ENCODE measurements around the gene ZNRF1. TPM values are rescaled to one million over a fixed set of nuclear protein-coding genes. Genes with fewer than 3 reads are reported as not detected.
A peak's percentile ranks its signal among the peaks of the same experiment; 100 is the strongest.

The ZNRF1 gene
- total and polyA plus RNA-seq, 10 donors: 1.4 to 13.4 (median 6.4) TPM

DNA sequence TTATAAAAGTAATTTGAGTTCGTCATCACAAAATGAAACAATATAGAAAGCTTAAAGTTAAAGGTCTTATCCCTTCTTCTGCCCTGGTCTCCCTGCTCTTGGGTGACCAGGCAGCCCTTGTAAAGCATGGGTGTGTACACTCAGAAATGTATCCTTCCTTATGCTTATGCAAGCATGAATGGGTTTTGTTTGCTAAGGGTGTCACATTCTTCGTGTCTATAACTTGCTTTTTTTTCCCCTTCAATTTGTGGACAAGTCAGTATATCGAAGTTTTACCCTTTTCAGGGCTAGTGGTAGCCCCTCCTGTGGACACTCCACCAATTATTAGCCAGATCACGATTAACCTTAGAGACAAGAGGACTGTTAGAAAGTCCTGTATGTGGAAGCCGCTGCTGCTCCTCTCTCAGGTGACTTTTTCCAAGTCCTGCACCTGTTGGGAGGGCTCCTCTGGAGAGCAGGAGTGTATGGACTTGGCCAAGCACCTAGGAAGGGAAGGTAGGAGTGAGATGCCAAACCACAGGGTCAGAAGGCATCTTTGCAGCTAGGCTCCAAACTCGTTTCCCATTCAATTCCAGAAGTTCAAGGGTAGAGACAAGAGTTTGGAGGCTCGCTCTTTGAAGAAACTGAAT lies 66.8 kb downstream of the ZNRF1 start:
- Histone ChIP-seq H3K9me3 (no peaks in the 10 kb centered on the region), H3K4me3 (no peak overlapping the region)
- WGBS, 5 donors: 63 to 76% (median 71%) methylated on average over 7 of the region's 7 CpGs

DNA sequence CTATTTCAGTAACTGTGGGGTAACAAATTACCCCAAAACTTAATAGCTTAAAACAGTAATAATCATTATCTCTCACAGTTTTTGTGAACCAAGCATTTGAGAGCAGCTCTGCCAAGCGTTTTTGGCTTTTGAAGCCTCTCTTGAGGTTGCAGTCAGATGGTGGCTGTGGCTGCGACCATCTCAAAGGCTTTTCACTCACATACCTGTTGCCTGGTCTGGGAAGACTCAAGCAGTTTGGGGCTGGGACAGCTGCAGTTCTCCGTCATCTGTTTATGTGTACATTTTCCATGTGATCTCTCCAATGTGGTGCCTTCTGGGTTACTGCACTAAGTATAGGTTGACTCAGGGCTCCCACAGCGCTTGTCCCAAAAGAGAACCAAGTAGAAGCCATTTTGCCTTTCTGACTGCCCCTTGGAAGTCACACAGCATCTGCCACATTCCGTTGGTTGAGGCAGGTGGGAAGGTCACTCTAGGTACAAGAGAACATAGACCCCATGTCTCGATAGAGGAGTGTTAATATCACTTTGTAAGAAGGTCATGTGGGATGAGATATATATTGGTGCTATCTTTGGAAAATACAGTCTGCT lies 68.1 kb downstream of the ZNRF1 start:
- intact Hi-C loops (cut with DNase I; ENCODE audit: low total_unique reads): no loop called here
- no peak for DNase-seq
- no peak overlapping the region for H3K27ac ChIP-seq
- 82 to 91% (median 89%) methylated on average over 6 of the region's 6 CpGs for WGBS, 5 donors
- H3K4me1 ChIP-seq: peaks cover 0 to 46% (median 24%) of the 10 kb centered on the region in 6 donors
- TF ChIP-seq, protein P1, sequence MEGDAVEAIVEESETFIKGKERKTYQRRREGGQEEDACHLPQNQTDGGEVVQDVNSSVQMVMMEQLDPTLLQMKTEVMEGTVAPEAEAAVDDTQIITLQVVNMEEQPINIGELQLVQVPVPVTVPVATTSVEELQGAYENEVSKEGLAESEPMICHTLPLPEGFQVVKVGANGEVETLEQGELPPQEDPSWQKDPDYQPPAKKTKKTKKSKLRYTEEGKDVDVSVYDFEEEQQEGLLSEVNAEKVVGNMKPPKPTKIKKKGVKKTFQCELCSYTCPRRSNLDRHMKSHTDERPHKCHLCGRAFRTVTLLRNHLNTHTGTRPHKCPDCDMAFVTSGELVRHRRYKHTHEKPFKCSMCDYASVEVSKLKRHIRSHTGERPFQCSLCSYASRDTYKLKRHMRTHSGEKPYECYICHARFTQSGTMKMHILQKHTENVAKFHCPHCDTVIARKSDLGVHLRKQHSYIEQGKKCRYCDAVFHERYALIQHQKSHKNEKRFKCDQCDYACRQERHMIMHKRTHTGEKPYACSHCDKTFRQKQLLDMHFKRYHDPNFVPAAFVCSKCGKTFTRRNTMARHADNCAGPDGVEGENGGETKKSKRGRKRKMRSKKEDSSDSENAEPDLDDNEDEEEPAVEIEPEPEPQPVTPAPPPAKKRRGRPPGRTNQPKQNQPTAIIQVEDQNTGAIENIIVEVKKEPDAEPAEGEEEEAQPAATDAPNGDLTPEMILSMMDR (IDR thresholded peaks at IDR 0.05 in 8 of 11, conservative IDR thresholded peaks at IDR 0.05 in 3 of 11): no peak
- TF ChIP-seq POLR2A (IDR thresholded peaks at IDR 0.05): no peak
- no peak for TF ChIP-seq POLR2AphosphoS5 (IDR thresholded peaks at IDR 0.05)
- no peaks in the 10 kb centered on the region for H3K36me3 ChIP-seq
- H3K27me3 ChIP-seq (replicated peaks in 1 of 7): peaks cover 0 to 22% (median 0%) of the 10 kb centered on the region in 7 donors
- H3K4me3 ChIP-seq: no peak overlapping the region
- no peaks in the 10 kb centered on the region for H3K9me3 ChIP-seq

More for the DNA sequence above, 66.8 kb downstream of the ZNRF1 start:
- intact Hi-C loops (cut with DNase I; ENCODE audit: low total_unique reads): no loop called here
- DNase-seq: no peak
- peak overlapping the region in 1 of 8 donors; percentile 33 for H3K27ac ChIP-seq
- peaks cover 0 to 22% (median 0%) of the 10 kb centered on the region in 7 donors for H3K27me3 ChIP-seq (replicated peaks in 1 of 7)
- TF ChIP-seq POLR2A (IDR thresholded peaks at IDR 0.05) (no peak), POLR2AphosphoS5 (IDR thresholded peaks at IDR 0.05) (no peak)
- TF ChIP-seq, protein P1 (IDR thresholded peaks at IDR 0.05 in 8 of 11, conservative IDR thresholded peaks at IDR 0.05 in 3 of 11): no peak
- H3K36me3 ChIP-seq: no peaks in the 10 kb centered on the region
- peaks cover 0 to 57% (median 27%) of the 10 kb centered on the region in 6 donors for H3K4me1 ChIP-seq

DNA sequence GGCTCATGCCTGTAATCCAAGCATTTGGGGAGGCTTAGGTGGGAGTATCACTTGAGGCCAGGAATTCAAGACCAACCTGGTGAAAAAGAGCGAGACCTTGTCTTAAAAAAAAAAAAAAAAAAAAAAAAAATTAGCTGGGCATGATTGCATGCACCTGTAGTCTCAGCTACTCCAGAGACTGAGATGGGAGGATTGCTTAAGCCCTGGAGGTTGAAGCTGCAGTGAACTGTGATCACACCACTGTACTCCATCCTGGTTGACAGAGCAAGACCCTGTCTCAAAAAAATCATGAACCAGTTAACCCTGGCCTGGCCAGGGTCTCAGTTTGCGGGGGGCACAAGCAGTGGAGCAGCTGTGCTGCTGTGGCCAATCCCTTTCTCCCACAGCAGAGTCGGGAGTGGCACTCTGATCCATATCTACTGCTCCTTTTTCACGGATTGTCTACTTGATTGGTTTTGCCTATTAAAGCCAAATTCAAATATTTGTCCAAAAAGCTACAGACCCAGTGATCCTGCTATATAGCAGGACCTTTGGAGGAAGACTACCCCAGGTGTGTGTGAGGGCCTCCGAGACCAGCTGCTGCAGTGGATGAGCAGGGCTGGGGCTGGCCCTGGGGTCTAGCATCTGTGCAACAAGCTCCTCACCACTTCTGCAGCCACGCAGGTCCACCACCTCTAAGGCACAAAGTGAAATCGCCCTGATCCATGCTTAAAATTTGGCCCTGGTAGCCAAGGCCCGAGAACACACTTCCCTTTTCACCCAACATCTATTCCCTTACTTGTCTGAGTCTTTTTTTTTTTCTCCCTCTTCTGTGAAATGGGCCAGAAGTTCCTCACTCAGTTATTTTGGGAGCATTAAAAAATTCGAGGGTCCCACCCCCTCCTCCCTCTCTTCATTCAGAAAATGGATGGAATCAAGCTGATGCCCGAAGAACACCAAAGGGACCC lies 69.5 kb downstream of the ZNRF1 start:
- no peak for DNase-seq
- Histone ChIP-seq H3K9me3 (no peaks in the 10 kb centered on the region), H3K4me3 (no peak overlapping the region), H3K27ac (no peak overlapping the region), H3K4me1 (peaks cover 0 to 43% (median 17%) of the 10 kb centered on the region in 6 donors), H3K36me3 (no peaks in the 10 kb centered on the region), H3K27me3 (replicated peaks in 1 of 7) (peaks cover 0 to 21% (median 0%) of the 10 kb centered on the region in 7 donors)
- intact Hi-C loops (cut with DNase I; ENCODE audit: low total_unique reads): no loop called here
- 66 to 84% (median 75%) methylated on average over 10 of the region's 10 CpGs for WGBS, 5 donors
- no peak for TF ChIP-seq POLR2AphosphoS5 (IDR thresholded peaks at IDR 0.05)
- TF ChIP-seq, protein P1 (IDR thresholded peaks at IDR 0.05 in 8 of 11, conservative IDR thresholded peaks at IDR 0.05 in 3 of 11): no peak
- no peak for TF ChIP-seq POLR2A (IDR thresholded peaks at IDR 0.05)
